GM18498 (cell line): ENCODE results near the gene NFIB.

ENCODE experiments used
- ATAC-seq: cut with Tn5 transposase; IDR thresholded peaks from one replicate; pipeline ENCODE4 v1.9.1; 2021; ENCODE audit warnings: mild to moderate bottlenecking, moderate library complexity; ENCODE audit not compliant: unreplicated experiment

The NFIB gene

GRCh38 chr9:14321517-14322130, 7.7 kb upstream of the NFIB start:
- no peak for ATAC-seq

- ATAC-seq: no peak
These were observed 6.6 kb upstream of the NFIB start for GRCh38 chr9:14320271-14321181.

GRCh38 chr9:14318934-14319580, 5.1 kb upstream of the NFIB start:
- no peak for ATAC-seq

GRCh38 chr9:14318361-14318760, 4.4 kb upstream of the NFIB start:
- ATAC-seq: no peak

- ATAC-seq: peak; percentile 25
These were observed 3.9 kb upstream of the NFIB start for GRCh38 chr9:14317667-14318320.

GRCh38 chr9:14316602-14317300, 2.8 kb upstream of the NFIB start:
- no peak for ATAC-seq

- ATAC-seq: no peak
These were observed 2.1 kb upstream of the NFIB start for GRCh38 chr9:14315875-14316601.

GRCh38 chr9:14314929-14315874, 1.3 kb upstream of the NFIB start:
- ATAC-seq: peak; percentile 35

- peak; percentile 2 for ATAC-seq
These were observed 535 bp upstream of the NFIB start for GRCh38 chr9:14314424-14314928.

- no peak for ATAC-seq
These were observed 482 bp downstream of the NFIB start for GRCh38 chr9:14313378-14313940.

- no peak for ATAC-seq
These were observed 1.1 kb downstream of the NFIB start for GRCh38 chr9:14312719-14313377.

GRCh38 chr9:14311956-14312685, 1.8 kb downstream of the NFIB start:
- ATAC-seq: no peak

GRCh38 chr9:14311171-14311949, 2.6 kb downstream of the NFIB start:
- no peak for ATAC-seq

- ATAC-seq: no peak
These were observed 3.6 kb downstream of the NFIB start for GRCh38 chr9:14310311-14310710.

- ATAC-seq: no peak
These were observed 4.5 kb downstream of the NFIB start for GRCh38 chr9:14309403-14309802.

- no peak for ATAC-seq
These were observed 5.1 kb downstream of the NFIB start for GRCh38 chr9:14308853-14309145.
